HCT116 (cell line): ENCODE data around the gene VAV2.

Experiments used
- EZH2 ChIP-seq: fragments of 200-600 bp; sonication (generic); IDR thresholded peaks from 2 replicates; pipeline ENCODE4 v1.6.1; 2017; ENCODE audit warnings: antibody characterized with exemption, mixed run types
- EZH2phosphoT487 ChIP-seq: fragments of 200-600 bp; IDR thresholded peaks from 2 replicates; pipeline ENCODE4 v1.6.1; 2018; ENCODE audit warnings: antibody characterized with exemption, borderline replicate concordance
- POLR2A ChIP-seq: IDR thresholded peaks from 2 replicates; pipeline ENCODE4 v1.7.0; 2011; ENCODE audit warnings: borderline replicate concordance; ENCODE audit not compliant: insufficient read depth, insufficient read length; ENCODE audit errors: extremely low read depth
- POLR2AphosphoS5 ChIP-seq: IDR thresholded peaks from 2 replicates; pipeline ENCODE4 v1.6.1; 2011; ENCODE audit warnings: mild to moderate bottlenecking, low read depth, low read length, moderate library complexity
- SP1 ChIP-seq: IDR thresholded peaks from 2 replicates; pipeline ENCODE4 v1.6.1; 2012; ENCODE audit warnings: low read depth
- YY1 ChIP-seq: IDR thresholded peaks from 2 replicates; pipeline ENCODE4 v1.6.1; 2011; ENCODE audit warnings: low read length, low read depth, moderate library complexity, mild to moderate bottlenecking; ENCODE audit not compliant: insufficient replicate concordance; ENCODE audit errors: extremely low read depth
- TF ChIP-seq, protein P1 (sequence below): IDR thresholded peaks from 2 replicates; pipeline ENCODE4 v1.6.1; 2011; ENCODE audit warnings: mild to moderate bottlenecking, low read length, moderate library complexity; ENCODE audit not compliant: insufficient replicate concordance; ENCODE audit errors: extremely low read depth
- TF ChIP-seq, protein P2 (sequence below), 3 experiments: fragments of 200-600 bp in 1 of 3; sonication (generic) in 1 of 3; IDR thresholded peaks in 2 of 3; conservative IDR thresholded peaks in 1 of 3; 2 replicates each; pipeline ENCODE4 v1.5.1; 2012 to 2017; ENCODE audit warnings: low read depth in 2 of 3, low read length in 2 of 3, antibody characterized with exemption in 1 of 3, borderline replicate concordance in 1 of 3, control low read depth in 1 of 3, mild to moderate bottlenecking in 1 of 3, mixed read lengths in 1 of 3, mixed run types in 1 of 3, moderate library complexity in 1 of 3; ENCODE audit not compliant: insufficient read depth in 1 of 3
- TF ChIP-seq, protein P3 (sequence below): IDR thresholded peaks from 2 replicates; pipeline ENCODE4 v1.6.1; 2012
- TF ChIP-seq, protein P4 (sequence below): IDR thresholded peaks from 2 replicates; pipeline ENCODE4 v1.6.1; 2012

DNA sequence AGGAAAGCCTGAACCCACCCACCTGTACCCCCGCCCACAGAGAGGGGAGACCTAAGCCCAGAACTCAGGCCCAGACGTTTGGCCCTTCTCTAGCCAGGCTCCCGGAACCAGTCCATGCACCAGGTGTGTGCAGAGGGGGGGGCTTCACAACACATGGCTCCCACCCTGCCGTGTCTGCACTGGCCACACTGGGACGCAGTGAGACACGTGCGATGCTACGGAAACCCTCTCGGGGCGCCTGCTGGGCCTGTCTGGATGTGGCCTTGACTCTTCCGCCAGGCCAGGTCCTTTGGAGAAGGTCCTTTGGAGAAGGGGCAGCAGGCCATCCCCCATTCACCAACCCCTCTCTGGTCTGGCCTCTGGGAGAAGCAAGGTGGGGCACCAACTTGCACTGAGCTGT is 195.6 kb downstream of the VAV2 start:
- TF ChIP-seq, protein P1, sequence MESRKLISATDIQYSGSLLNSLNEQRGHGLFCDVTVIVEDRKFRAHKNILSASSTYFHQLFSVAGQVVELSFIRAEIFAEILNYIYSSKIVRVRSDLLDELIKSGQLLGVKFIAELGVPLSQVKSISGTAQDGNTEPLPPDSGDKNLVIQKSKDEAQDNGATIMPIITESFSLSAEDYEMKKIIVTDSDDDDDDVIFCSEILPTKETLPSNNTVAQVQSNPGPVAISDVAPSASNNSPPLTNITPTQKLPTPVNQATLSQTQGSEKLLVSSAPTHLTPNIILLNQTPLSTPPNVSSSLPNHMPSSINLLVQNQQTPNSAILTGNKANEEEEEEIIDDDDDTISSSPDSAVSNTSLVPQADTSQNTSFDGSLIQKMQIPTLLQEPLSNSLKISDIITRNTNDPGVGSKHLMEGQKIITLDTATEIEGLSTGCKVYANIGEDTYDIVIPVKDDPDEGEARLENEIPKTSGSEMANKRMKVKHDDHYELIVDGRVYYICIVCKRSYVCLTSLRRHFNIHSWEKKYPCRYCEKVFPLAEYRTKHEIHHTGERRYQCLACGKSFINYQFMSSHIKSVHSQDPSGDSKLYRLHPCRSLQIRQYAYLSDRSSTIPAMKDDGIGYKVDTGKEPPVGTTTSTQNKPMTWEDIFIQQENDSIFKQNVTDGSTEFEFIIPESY = no peak
- TF ChIP-seq POLR2A = no peak
- no peak for TF ChIP-seq POLR2AphosphoS5
- TF ChIP-seq, protein P2, sequence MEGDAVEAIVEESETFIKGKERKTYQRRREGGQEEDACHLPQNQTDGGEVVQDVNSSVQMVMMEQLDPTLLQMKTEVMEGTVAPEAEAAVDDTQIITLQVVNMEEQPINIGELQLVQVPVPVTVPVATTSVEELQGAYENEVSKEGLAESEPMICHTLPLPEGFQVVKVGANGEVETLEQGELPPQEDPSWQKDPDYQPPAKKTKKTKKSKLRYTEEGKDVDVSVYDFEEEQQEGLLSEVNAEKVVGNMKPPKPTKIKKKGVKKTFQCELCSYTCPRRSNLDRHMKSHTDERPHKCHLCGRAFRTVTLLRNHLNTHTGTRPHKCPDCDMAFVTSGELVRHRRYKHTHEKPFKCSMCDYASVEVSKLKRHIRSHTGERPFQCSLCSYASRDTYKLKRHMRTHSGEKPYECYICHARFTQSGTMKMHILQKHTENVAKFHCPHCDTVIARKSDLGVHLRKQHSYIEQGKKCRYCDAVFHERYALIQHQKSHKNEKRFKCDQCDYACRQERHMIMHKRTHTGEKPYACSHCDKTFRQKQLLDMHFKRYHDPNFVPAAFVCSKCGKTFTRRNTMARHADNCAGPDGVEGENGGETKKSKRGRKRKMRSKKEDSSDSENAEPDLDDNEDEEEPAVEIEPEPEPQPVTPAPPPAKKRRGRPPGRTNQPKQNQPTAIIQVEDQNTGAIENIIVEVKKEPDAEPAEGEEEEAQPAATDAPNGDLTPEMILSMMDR (IDR thresholded peaks at IDR 0.05 in 2 of 3, conservative IDR thresholded peaks at IDR 0.05 in 1 of 3; ENCODE audit: borderline replicate concordance in 1 of 3, insufficient read depth in 1 of 3, low read depth in 2 of 3, low read length in 2 of 3) = no peak
- no peak for TF ChIP-seq YY1
- no peak for TF ChIP-seq EZH2phosphoT487
- TF ChIP-seq EZH2 = no peak
- TF ChIP-seq SP1 = no peak
- TF ChIP-seq, protein P3, sequence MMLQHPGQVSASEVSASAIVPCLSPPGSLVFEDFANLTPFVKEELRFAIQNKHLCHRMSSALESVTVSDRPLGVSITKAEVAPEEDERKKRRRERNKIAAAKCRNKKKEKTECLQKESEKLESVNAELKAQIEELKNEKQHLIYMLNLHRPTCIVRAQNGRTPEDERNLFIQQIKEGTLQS = no peak
- TF ChIP-seq, protein P4, sequence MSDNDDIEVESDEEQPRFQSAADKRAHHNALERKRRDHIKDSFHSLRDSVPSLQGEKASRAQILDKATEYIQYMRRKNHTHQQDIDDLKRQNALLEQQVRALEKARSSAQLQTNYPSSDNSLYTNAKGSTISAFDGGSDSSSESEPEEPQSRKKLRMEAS = no peak
